HG02884 (cell line): Measurements from ENCODE around the gene ZHX3.
"Not testable (repeated sequence)": the region's sequence is repeated elsewhere in the genome, so short reads cannot be mapped to it uniquely, and the experiment has no call there.

ENCODE experiments used
- ATAC-seq: cut with Tn5 transposase; IDR thresholded peaks from one replicate; pipeline ENCODE4 v1.9.1; 2021; ENCODE audit warnings: mild to moderate bottlenecking, moderate library complexity; ENCODE audit not compliant: unreplicated experiment

Gene ZHX3

GRCh38 chr20:41137614-41138474, 179.7 kb downstream of the ZHX3 start:
- ATAC-seq = peak; percentile 11

GRCh38 chr20:41136680-41137613, 180.6 kb downstream of the ZHX3 start, which contains the start of gene PLCG1:
Gene PLCG1, plus strand, starts transcription at chr20:41137543. Its CDS starts 99 bp downstream, at chr20:41137642.
- ATAC-seq = peak; percentile 49

DNA sequence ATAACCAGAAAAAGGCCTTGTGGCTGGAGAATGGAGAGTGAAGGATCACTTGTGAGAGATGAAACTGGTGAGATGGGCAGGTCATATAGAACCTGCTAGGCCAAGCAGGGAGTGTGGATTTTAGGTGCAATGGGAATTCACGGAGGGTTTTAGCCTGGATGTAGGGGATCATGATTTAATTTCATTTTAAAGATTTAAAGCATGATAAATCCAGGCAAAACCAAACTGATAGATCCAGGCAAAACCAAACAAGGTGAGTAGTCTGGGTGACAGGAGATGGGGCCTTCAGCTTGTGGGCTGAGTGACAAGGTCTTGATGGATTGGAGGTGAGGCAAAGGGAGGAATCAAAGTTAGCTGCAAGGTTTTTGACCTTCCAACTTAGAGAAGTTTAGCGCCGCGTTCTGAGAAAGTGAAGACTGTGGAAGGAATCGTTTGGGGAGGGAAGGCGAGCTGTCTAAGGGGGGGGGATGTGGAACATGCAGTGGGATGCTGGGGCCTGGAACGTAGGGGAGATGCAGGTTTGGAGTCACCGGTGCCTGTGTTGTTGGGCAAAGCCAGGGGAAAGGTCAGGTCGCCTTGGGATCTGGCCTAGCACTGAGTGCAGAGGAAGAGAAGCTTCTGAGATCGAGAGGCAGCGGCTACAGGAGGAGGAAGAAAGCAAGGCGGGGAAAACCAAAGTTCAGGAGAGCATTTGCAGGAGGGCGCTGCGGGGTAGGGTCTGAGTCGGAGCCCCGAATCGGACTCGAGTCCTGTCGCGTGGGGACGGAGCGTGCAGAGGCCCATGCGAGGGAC, 181.4 kb downstream of the ZHX3 start:
- ATAC-seq = no peak

GRCh38 chr20:41135187-41135887, 182.2 kb downstream of the ZHX3 start:
- ATAC-seq = no peak

GRCh38 chr20:41134362-41135186, 183.0 kb downstream of the ZHX3 start:
- no peak for ATAC-seq

DNA sequence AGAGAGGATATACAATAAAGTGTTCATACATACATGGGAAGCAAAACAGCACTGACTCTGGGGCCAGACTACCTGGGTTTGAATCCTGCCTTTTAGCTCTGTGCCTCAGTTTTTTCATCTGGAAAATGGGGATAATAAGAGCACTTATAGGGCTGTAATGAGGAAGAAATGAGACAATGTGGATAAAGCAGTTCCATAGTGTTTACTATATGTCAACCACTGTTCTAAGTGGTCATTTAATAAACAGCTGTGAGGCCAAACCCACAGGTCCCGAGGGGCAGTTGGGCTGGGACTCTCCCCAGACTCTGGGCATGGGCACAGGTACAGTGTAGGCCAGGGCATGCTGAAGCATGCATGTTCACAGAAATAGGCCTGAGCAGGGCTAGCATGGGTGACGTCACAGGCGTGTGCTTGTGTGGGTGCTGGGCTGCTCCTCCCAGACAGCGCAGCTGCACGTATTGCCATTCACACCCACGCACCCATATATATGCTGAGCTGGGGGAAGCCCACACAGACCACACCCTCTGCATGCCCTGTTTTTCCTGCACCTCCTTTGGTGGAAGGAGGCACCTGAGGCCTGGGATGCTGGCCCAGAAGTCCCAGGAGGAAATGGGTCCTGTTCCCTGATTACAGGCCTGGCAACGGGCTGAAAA, 183.7 kb downstream of the ZHX3 start:
- ATAC-seq = peak; percentile 29

- ATAC-seq = not testable (repeated sequence)
Measured at GRCh38 chr20:41132388-41132775, 185.1 kb downstream of the ZHX3 start.

- ATAC-seq = peak; percentile 47
Measured at GRCh38 chr20:41131594-41132387, 185.7 kb downstream of the ZHX3 start.
